Dendritic cell treated with granulocyte-macrophage colony-stimulating factor and Interleukin-4, amounts not matched to agents 40 ng/mL and 50 ng/mL, for 4 days (primary cell): ENCODE measurements around the gene AGAP1.
"Not testable (repeated sequence)": the region's sequence is repeated elsewhere in the genome, so short reads cannot be mapped to it uniquely, and the experiment has no call there.

Source experiments
- H3K27ac Mint-ChIP-seq: one replicate; pipeline ENCODE4 v1.8.0; 2022; ENCODE audit warnings: mild to moderate bottlenecking, mixed read lengths
- H3K27me3 Mint-ChIP-seq: one replicate; pipeline ENCODE4 v1.8.0; 2022; ENCODE audit warnings: mild to moderate bottlenecking, mixed read lengths
- H3K36me3 Mint-ChIP-seq: one replicate; pipeline ENCODE4 v1.8.0; 2022; ENCODE audit warnings: low read depth, mixed read lengths
- H3K4me1 Mint-ChIP-seq: one replicate; pipeline ENCODE4 v1.8.0; 2022; ENCODE audit warnings: low read depth, mixed read lengths
- H3K4me3 Mint-ChIP-seq: one replicate; pipeline ENCODE4 v1.8.0; 2022; ENCODE audit warnings: mild to moderate bottlenecking, moderate library complexity, mixed read lengths
- H3K9me3 Mint-ChIP-seq: one replicate; pipeline ENCODE4 v1.8.0; 2022; ENCODE audit warnings: mixed read lengths
- intact Hi-C: fragments of 100-400 bp; cut with micrococcal nuclease; formaldehyde crosslinking; loops from one replicate; pipeline ENCODE4 v1.15.0; 2022

The AGAP1 gene

DNA sequence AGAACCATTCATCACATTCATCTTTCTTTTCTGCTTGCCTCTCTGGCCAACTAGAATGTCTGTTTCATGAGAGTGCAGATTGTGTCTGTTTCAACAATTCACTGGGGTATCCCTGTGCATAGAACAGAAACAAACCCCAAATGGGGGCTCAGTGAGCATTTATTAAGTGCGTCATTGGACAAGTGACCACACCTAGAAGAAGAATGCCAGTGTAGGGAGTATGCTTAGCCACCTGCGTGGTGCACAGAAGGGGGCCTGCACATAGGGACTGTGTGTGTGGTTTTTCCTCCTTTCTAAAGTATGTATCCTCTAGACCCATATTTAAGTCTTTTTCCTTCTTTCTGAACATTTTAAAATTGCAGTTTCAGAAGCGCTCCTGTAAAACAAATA, 255.9 kb downstream of the AGAP1 start:
- no peak overlapping the region for H3K4me3 Mint-ChIP-seq
- no peaks in the 10 kb centered on the region for H3K4me1 Mint-ChIP-seq
- H3K27ac Mint-ChIP-seq = no peak overlapping the region
- H3K36me3 Mint-ChIP-seq = no peaks in the 10 kb centered on the region
- intact Hi-C loops = no loop called here
- peaks cover 6% of the 10 kb centered on the region for H3K27me3 Mint-ChIP-seq
- H3K9me3 Mint-ChIP-seq = no peaks in the 10 kb centered on the region

DNA sequence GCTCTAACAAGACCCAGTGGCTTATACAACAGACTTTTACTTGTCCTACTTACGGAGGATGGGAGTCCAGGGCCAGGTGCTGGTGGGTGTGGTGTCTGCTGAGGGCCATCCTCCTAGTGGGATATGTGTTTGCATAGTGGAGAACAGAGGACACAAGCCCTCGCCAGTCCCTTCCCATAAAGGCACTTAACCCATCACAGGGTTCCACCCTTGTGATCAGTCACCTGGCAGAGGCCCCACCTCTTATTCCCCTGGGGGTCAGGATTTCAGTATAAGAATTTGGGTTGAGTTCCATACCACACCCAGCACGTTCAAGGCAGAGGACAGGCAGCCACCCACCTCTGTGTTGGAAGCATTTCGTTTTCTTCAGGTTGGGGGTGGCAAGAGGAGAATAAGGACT, 259.0 kb downstream of the AGAP1 start:
- H3K27ac Mint-ChIP-seq = no peak overlapping the region
- no peaks in the 10 kb centered on the region for H3K9me3 Mint-ChIP-seq
- H3K4me1 Mint-ChIP-seq = no peaks in the 10 kb centered on the region
- intact Hi-C loops = no loop called here
- no peak overlapping the region for H3K4me3 Mint-ChIP-seq
- H3K36me3 Mint-ChIP-seq = no peaks in the 10 kb centered on the region
- peaks cover 6% of the 10 kb centered on the region for H3K27me3 Mint-ChIP-seq

DNA sequence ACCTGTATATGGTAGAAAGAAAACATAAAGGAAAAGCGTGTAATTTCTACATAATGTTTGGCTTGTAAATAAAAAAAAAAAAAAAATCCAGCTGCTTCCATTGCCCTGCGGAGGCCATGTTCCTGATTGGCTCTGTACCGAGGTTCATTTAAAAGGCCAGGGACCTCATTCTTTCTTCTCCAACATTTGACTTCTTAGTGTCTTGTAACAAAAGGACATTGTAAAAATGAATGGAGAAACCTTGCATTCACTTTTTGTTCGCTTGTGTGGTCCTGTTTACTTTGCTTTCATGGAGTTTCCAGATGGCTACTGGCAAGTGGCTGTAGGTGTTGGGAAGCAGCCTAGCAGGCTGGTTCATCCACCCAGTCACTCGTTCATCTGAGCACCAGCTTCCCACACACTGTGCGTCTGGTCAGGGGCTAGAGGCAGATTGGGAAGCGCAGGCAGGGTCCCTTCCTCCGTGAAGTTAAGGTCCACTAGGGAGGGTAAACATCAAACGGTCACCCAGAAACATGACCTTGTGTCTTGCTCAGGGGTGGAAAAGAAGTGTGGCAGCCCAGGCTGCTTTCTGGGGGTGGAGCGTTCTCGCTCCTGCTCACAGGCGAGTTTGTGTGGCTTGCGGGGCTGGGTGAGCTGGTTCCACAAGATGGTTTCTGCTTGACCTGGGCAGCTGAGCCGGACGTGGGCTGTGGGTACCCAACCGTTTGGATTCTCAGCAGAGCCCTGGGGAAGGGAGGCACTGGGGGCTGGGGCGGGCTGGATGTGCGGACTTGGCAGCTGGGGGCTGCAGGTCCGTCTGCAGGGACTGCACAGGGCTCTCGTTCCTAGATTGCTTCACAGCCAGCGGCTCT, 260.7 kb downstream of the AGAP1 start:
- no peaks in the 10 kb centered on the region for H3K4me1 Mint-ChIP-seq
- H3K36me3 Mint-ChIP-seq = no peaks in the 10 kb centered on the region
- no peaks in the 10 kb centered on the region for H3K9me3 Mint-ChIP-seq
- intact Hi-C loops = no loop called here
- H3K27ac Mint-ChIP-seq = no peak overlapping the region
- H3K4me3 Mint-ChIP-seq = no peak overlapping the region
- peaks cover 4% of the 10 kb centered on the region for H3K27me3 Mint-ChIP-seq

DNA sequence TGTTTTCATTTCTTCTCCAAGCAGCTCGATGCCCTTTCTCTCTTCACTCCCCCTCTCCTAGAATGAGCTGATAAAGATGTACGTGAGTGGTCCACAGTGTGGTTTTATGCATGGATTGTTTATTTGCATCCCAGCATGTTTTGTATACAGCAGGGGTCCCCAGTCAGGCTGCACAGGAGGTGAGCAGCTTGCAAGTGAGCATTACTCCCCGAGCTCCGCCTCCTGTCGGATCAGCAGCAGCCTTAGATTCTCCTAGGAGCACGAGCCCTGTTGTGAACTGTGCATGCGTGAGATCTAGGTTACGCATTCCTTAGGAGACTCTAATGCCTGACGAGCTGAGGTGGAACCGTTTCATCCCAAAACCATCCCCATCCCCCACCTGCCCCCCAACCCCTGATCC, 262.6 kb downstream of the AGAP1 start:
- H3K4me3 Mint-ChIP-seq = no peak overlapping the region
- H3K9me3 Mint-ChIP-seq = no peaks in the 10 kb centered on the region
- intact Hi-C loops = no loop called here
- H3K27me3 Mint-ChIP-seq = no peaks in the 10 kb centered on the region
- no peaks in the 10 kb centered on the region for H3K4me1 Mint-ChIP-seq
- H3K27ac Mint-ChIP-seq = no peak overlapping the region
- H3K36me3 Mint-ChIP-seq = no peaks in the 10 kb centered on the region

DNA sequence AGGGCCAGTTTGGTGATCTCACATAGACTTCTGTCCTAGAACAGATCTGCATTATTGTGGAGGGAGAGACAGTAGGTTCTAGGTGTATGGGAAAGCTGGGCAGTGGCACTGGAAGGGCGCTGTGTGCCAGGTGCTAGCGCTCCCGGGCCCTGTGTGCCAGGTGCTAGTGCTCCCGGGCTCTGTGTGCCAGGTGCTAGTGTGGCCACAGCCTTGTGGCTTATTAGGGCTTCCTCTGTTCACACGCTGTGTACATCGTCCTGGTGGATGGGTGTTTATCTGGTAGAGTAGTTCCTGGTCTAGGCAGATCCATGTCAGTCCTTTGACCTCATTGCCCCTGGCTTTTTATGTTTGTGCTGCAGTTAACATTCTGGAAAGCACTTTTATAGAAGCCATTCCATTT, 263.4 kb downstream of the AGAP1 start:
- H3K4me1 Mint-ChIP-seq = no peaks in the 10 kb centered on the region
- H3K36me3 Mint-ChIP-seq = no peaks in the 10 kb centered on the region
- intact Hi-C loops = no loop called here
- no peak overlapping the region for H3K27ac Mint-ChIP-seq
- H3K9me3 Mint-ChIP-seq = no peaks in the 10 kb centered on the region
- H3K27me3 Mint-ChIP-seq = no peaks in the 10 kb centered on the region
- no peak overlapping the region for H3K4me3 Mint-ChIP-seq

DNA sequence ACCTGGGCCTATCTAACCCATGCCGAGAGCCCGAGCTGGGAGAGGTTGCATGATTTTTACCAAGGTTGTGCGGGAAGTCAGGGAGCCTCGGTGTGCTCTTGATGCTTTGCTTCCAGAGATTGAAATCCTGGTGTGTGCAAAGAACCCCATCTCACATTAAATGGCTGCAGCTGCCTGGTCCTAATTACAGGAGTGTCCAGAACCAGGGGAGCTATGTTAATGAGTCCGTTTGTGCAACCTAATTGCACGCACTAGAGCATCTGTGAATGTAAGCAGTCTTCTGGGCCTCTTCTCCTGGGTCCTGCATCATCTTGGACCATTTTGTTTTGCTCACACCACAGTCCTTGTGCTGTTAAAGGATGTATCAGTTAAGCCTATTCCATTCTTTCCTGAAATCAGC, 263.8 kb downstream of the AGAP1 start:
- H3K27ac Mint-ChIP-seq = no peak overlapping the region
- H3K9me3 Mint-ChIP-seq = no peaks in the 10 kb centered on the region
- intact Hi-C loops = no loop called here
- H3K36me3 Mint-ChIP-seq = no peaks in the 10 kb centered on the region
- H3K4me3 Mint-ChIP-seq = no peak overlapping the region
- no peaks in the 10 kb centered on the region for H3K4me1 Mint-ChIP-seq
- H3K27me3 Mint-ChIP-seq = no peaks in the 10 kb centered on the region

DNA sequence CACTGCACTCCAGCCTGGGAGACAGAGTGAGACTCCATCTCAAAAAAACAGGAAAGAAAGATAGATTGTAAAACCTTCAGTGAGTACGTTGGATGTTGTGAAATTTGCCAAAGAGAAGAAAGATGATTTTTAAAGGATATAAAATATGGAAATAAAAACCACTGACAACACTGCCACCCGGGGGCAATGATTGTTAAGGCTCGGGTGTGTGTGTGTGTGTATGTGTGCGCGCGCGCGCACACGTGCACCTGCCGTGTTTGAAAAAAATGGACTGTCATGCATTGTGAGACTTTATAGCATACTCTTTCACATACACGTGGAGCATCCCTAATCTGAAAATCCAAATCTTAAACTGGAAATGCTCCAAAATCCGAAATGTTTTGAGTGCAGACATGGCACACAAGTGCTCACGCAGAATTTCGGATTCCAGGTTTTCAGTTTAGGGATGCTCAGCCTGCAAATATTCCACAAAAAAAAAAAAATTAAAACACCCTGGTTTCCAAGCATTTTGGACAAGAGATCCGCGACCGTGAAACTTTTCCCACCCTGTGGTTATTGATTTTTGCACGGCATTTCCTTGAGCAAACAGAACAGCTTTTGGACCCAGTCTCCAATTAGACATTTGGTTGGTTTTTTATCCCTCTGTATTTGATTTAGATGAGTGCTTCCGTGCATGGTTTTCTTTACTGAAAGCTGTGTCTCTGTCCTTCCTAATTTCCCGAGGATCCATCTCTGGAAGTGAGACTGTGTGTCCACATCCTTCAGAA, 269.2 kb downstream of the AGAP1 start:
- no peak overlapping the region for H3K4me3 Mint-ChIP-seq
- H3K36me3 Mint-ChIP-seq = no peaks in the 10 kb centered on the region
- H3K27ac Mint-ChIP-seq = no peak overlapping the region
- H3K4me1 Mint-ChIP-seq = no peaks in the 10 kb centered on the region
- H3K27me3 Mint-ChIP-seq = peaks cover 3% of the 10 kb centered on the region
- intact Hi-C loops = no loop called here
- no peaks in the 10 kb centered on the region for H3K9me3 Mint-ChIP-seq

DNA sequence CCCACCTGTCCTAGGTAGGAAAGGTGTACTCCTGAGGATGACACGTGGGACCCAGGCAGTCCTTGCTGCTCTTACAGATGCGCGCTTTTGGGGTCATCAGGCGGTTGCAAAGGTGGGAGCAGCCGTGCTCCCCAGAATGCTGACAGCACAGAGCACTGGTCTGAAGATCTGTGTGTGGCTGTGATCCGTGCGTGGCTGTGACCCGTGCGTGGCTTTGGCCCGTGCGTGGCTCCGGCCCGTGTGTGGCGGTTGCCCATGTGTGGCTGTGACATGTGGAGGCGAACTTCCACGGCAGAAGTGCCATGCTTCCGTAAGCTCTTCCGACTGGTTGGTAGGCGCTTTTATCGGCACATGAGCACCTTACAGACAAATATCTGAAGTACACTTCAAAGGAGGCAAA, 270.0 kb downstream of the AGAP1 start:
- intact Hi-C loops = no loop called here
- Mint-ChIP-seq H3K27ac (no peak overlapping the region), H3K4me1 (no peaks in the 10 kb centered on the region), H3K36me3 (no peaks in the 10 kb centered on the region), H3K4me3 (no peak overlapping the region), H3K27me3 (peaks cover 3% of the 10 kb centered on the region), H3K9me3 (no peaks in the 10 kb centered on the region)

DNA sequence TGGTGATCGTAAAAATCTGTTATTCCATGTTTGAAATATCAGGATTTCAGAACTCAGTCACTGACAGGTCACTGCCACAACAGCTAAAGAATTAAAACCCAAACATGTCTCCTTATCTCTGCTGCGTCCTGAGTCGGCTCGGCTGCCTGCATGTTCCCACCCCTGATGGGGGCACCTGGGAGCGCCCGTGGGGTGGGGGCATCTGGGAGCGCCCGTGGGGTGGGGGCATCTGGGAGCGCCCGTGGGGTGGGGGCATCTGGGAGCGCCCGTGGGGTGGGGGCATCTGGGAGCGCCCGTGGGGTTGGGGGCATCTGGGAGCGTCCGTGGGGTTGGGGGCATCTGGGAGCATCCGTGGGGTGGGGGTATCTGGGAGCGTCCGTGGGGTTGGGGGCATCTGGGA, 270.6 kb downstream of the AGAP1 start:
- H3K4me1 Mint-ChIP-seq, H3K36me3 Mint-ChIP-seq, H3K4me3 Mint-ChIP-seq, H3K27ac Mint-ChIP-seq, H3K9me3 Mint-ChIP-seq, intact Hi-C loops, H3K27me3 Mint-ChIP-seq: not testable (repeated sequence)

DNA sequence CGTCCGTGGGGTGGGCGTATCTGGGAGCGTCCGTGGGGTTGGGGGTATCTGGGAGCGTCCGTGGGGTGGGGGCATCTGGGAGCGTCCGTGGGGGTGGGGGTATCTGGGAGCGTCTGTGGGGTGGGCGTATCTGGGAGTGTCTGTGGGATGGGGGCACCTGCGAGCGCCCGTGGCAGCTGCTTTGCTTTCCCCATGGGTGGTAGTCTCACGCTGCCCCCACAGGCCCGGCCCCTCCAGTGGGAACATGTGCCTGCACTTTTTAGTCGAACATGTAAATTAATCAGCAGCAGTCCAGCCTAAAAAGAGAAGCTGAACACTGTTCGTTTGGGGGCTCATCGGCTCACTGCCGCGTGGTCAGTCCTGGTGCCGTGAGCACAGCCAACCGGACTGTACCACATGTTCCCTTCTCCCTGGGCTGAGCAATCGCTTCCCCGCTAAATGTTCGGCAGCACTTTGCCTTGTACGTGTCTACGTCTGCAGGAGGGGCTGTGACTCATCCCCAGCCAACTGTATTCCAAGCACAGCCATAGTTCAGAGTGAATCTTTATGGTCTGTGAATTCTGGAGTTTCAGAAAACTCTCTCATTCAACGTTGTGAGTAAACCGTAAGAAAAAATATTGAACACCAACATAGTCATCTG, 271.5 kb downstream of the AGAP1 start:
- Mint-ChIP-seq H3K4me1 (no peaks in the 10 kb centered on the region), H3K36me3 (no peaks in the 10 kb centered on the region), H3K27ac (no peak overlapping the region), H3K27me3 (peaks cover 3% of the 10 kb centered on the region), H3K4me3 (no peak overlapping the region), H3K9me3 (no peaks in the 10 kb centered on the region)
- intact Hi-C loops = no loop called here

DNA sequence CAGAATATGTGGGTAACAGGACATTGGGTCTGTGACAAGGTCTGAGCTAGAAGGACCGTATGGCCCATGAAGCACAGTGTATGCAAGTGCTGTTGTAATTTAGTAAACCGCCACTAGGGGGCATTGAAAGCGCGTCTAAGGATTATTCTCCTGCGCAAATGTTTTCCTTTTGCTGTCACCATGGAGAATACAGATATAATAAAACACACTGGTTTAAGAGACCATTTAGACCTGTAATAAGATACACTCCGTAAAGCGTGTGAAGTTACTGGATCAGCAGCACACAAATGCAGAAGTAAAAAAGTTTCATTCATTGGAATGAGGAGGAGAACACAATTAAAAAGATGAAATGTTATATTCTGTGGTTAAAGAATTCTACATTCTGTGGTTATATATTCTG, 272.4 kb downstream of the AGAP1 start:
- no peaks in the 10 kb centered on the region for H3K4me1 Mint-ChIP-seq
- intact Hi-C loops = loop anchor here (1.0 kb wide), 1 partner anchor 414 kb away; no protein-coding TSS in a partner anchor

DNA sequence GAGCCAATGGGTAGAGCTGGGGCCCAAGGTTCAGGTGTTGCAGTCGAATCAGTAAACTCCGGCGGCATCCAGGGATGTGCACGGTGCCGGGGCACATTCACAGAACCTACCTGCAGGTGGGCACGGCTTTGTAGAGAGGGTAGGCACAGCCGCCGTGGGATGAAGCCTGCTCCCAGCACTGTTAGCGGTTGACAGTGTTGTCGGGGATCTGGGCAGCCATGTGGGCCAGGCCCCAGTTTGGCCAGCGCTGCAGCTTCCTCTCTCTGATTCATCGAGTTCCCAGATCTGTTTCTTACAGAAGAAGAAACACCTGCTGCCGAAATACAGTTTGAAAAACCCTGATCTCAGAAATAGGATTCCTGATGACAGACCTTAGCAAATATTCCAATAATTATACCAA, 274.8 kb downstream of the AGAP1 start:
- intact Hi-C loops = no loop called here
- no peak overlapping the region for H3K4me3 Mint-ChIP-seq
- no peaks in the 10 kb centered on the region for H3K4me1 Mint-ChIP-seq
- peaks cover 3% of the 10 kb centered on the region for H3K27me3 Mint-ChIP-seq
- no peaks in the 10 kb centered on the region for H3K36me3 Mint-ChIP-seq
- H3K27ac Mint-ChIP-seq = no peak overlapping the region
- H3K9me3 Mint-ChIP-seq = no peaks in the 10 kb centered on the region

More for the DNA sequence above, 272.4 kb downstream of the AGAP1 start:
- Mint-ChIP-seq H3K36me3 (no peaks in the 10 kb centered on the region), H3K27ac (no peak overlapping the region), H3K9me3 (no peaks in the 10 kb centered on the region), H3K27me3 (peaks cover 3% of the 10 kb centered on the region), H3K4me3 (no peak overlapping the region)

DNA sequence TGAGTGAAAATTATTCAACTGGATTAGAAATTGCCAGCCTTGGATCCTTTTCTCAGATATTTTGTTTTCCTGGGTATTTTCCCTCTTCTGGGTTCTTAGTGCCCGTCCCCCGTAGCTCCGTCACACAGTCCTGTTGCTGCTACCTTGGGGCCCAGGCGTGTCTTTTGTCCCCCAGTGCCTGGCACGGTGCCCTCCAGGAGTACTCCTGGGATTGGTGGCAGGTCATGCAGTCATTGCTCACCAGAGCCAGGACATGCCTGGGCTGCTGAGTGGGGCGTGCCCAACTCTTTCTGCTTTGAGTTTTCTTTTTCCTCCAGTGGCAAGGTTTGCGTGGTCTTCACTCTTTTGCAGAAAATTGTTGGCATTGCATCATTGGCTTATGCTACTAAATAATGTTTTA, 275.2 kb downstream of the AGAP1 start:
- H3K9me3 Mint-ChIP-seq = no peaks in the 10 kb centered on the region
- H3K27ac Mint-ChIP-seq = no peak overlapping the region
- no peak overlapping the region for H3K4me3 Mint-ChIP-seq
- no peaks in the 10 kb centered on the region for H3K4me1 Mint-ChIP-seq
- H3K27me3 Mint-ChIP-seq = peaks cover 6% of the 10 kb centered on the region
- intact Hi-C loops = no loop called here
- no peaks in the 10 kb centered on the region for H3K36me3 Mint-ChIP-seq
